GM06990 (cell line): ENCODE measurements around the gene ANK2.

ENCODE experiments used
- DNase-seq: peaks from one replicate; pipeline ENCODE4 v3.0.0-alpha.2; 2011; ENCODE audit not compliant: insufficient read length; ENCODE audit errors: extremely low read depth
- H3K27me3 ChIP-seq: replicated peaks from 2 replicates; pipeline ENCODE4 v1.6.0; 2011; ENCODE audit warnings: low read length; ENCODE audit not compliant: control insufficient read depth, insufficient read depth
- H3K36me3 ChIP-seq: 2 replicates; pipeline ENCODE4 v1.5.1; 2011; ENCODE audit warnings: low read length; ENCODE audit not compliant: control insufficient read depth, insufficient read depth
- H3K4me3 ChIP-seq: replicated peaks from 2 replicates; pipeline ENCODE4 v1.5.1; 2011; ENCODE audit warnings: low read depth, mild to moderate bottlenecking, control low read depth, low read length
- TF ChIP-seq, protein P1 (sequence below): IDR thresholded peaks from 2 replicates; pipeline ENCODE4 v1.5.1; 2011; ENCODE audit warnings: low read length, control low read depth, mild to moderate bottlenecking, inconsistent platforms; ENCODE audit not compliant: insufficient read depth, poor library complexity, severe bottlenecking

ANK2 gene

DNA sequence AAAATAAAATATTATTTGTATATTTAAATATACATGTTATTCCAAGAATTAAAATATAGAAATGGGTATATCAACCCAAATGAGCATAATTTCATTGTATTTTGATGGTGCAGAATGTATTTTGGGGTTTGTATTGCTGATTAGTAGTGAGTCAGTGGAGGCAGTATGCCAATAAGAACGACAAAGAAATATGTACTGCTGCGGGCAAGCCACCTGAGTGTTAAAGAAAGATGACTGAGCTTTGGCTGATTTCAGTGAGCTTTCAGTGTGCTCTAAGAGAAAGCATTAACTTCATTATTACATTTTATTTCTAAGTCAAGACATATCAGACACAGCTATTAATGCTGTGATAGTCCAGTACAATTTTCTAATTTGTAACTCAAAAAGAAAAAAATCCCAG, 297.8 kb downstream of the ANK2 start:
- Histone ChIP-seq H3K36me3 (no peaks in the 10 kb centered on the region), H3K4me3 (no peak overlapping the region), H3K27me3 (no peaks in the 10 kb centered on the region)
- TF ChIP-seq, protein P1, sequence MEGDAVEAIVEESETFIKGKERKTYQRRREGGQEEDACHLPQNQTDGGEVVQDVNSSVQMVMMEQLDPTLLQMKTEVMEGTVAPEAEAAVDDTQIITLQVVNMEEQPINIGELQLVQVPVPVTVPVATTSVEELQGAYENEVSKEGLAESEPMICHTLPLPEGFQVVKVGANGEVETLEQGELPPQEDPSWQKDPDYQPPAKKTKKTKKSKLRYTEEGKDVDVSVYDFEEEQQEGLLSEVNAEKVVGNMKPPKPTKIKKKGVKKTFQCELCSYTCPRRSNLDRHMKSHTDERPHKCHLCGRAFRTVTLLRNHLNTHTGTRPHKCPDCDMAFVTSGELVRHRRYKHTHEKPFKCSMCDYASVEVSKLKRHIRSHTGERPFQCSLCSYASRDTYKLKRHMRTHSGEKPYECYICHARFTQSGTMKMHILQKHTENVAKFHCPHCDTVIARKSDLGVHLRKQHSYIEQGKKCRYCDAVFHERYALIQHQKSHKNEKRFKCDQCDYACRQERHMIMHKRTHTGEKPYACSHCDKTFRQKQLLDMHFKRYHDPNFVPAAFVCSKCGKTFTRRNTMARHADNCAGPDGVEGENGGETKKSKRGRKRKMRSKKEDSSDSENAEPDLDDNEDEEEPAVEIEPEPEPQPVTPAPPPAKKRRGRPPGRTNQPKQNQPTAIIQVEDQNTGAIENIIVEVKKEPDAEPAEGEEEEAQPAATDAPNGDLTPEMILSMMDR, result no peak
- no peak for DNase-seq

DNA sequence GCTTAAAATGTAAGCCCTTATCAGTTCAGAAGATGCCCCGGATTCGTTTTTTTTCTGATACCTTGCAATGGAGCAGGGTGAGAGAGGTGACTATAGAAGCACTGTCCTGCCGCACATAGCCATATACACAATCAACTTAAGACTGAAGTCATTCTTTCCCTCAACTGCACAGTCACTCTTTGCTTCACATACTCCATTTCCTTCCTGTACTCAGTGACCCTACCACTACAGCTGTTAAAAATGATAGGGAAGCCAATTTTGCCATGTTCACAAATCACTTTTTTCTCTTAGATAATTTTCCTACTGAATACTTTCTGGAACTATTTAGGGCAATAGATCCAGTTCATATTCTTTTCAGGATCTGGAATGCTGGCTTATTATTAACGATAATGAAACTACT, 300.0 kb downstream of the ANK2 start:
- TF ChIP-seq, protein P1, result no peak
- no peak for DNase-seq
- H3K27me3 ChIP-seq, result no peaks in the 10 kb centered on the region
- no peak overlapping the region for H3K4me3 ChIP-seq
- H3K36me3 ChIP-seq, result no peaks in the 10 kb centered on the region

DNA sequence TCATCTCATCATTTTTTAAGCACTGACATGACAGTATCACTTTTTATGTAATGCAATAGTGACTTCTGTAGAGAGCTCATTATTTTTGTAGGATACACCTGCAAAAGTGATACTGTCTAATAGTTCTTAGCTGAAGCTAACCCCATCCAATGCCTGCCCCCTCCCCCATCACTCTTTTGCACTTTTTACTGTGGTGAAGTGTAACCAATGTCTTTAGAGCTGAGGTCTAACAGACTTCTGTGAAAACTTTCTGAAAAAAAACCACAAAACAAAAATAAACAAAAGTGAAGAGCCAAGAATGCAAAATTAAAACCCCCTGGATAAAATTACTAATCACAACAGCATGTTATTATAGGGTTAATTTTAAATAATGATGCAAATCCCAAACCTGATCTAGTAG, 301.1 kb downstream of the ANK2 start:
- DNase-seq, result peak; percentile 15
- H3K36me3 ChIP-seq, result no peaks in the 10 kb centered on the region
- H3K4me3 ChIP-seq, result no peak overlapping the region
- H3K27me3 ChIP-seq, result no peaks in the 10 kb centered on the region
- TF ChIP-seq, protein P1, result no peak

DNA sequence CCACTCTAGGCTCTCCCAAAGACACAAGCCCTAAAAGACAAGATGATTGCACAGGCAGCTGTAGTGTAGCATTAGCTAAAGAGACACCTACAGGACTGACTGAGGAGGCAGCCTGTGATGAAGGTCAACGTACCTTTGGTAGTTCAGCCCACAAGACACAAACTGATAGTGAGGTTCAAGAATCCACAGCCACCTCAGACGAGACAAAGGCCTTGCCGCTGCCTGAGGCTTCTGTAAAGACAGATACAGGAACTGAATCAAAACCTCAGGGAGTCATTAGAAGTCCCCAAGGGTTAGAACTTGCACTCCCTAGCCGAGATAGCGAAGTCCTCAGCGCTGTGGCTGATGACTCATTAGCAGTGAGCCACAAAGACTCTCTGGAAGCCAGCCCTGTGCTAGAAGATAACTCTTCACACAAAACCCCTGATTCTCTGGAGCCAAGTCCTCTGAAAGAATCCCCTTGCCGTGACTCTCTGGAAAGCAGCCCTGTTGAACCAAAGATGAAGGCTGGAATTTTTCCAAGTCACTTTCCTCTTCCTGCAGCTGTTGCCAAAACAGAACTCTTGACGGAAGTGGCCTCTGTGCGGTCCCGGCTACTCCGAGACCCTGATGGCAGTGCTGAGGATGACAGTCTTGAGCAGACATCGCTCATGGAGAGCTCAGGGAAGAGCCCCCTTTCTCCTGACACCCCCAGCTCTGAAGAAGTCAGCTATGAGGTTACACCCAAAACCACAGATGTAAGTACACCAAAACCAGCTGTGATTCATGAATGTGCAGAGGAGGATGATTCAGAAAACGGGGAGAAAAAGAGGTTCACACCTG, 306.3 kb downstream of the ANK2 start:
- H3K4me3 ChIP-seq, result no peak overlapping the region
- DNase-seq, result peak; percentile 63
- TF ChIP-seq, protein P1, result peak; percentile 54
- no peaks in the 10 kb centered on the region for H3K27me3 ChIP-seq
- H3K36me3 ChIP-seq, result no peaks in the 10 kb centered on the region

DNA sequence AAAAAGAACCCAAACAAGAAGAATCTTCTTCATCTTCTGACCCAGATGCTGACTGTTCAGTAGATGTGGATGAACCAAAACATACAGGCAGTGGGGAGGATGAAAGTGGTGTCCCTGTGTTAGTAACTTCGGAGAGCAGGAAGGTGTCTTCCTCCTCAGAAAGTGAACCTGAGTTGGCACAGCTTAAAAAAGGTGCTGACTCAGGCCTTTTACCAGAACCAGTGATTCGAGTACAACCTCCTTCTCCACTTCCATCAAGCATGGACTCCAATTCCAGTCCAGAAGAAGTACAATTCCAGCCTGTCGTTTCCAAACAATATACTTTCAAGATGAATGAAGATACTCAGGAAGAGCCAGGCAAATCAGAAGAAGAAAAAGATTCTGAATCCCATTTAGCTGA, 307.0 kb downstream of the ANK2 start:
- DNase-seq, result no peak
- TF ChIP-seq, protein P1, result no peak
- H3K36me3 ChIP-seq, result no peaks in the 10 kb centered on the region
- H3K4me3 ChIP-seq, result no peak overlapping the region
- no peaks in the 10 kb centered on the region for H3K27me3 ChIP-seq
